NCI-H2081 (cell line): ENCODE data around the gene ZCCHC18.
"Not testable (repeated sequence)": the region's sequence is repeated elsewhere in the genome, so short reads cannot be mapped to it uniquely, and the experiment has no call there.

ENCODE experiments used
- DNase-seq, 2 experiments: peaks; one replicate each; lab custom pipeline; 2025; lab: John Stamatoyannopoulos, UW

The ZCCHC18 gene

GRCh38 chrX:104112326-104112951 is at the start of gene ZCCHC18:
ZCCHC18 (plus strand) TSS chrX:104112523; CDS start chrX:104114112, 1,589 bp downstream.
- peak; percentile 82 to 88 for DNase-seq

- not testable (repeated sequence) for DNase-seq
These were observed 49.7 kb upstream of the ZCCHC18 start for GRCh38 chrX:104062636-104063035.

- not testable (repeated sequence) for DNase-seq
These were observed 36.4 kb upstream of the ZCCHC18 start, which contains the start of gene TMSB15C for GRCh38 chrX:104075778-104076445. TMSB15C (minus strand) TSS chrX:104076236.

- not testable (repeated sequence) for DNase-seq
These were observed 34.5 kb upstream of the ZCCHC18 start for GRCh38 chrX:104077854-104078253.

- DNase-seq: no peak
These were observed 28.3 kb upstream of the ZCCHC18 start for GRCh38 chrX:104084063-104084462.

GRCh38 chrX:104084534-104085277 is 27.6 kb upstream of the ZCCHC18 start:
- DNase-seq: no peak

- DNase-seq: no peak
These were observed 26.8 kb upstream of the ZCCHC18 start for GRCh38 chrX:104085477-104085876.

- no peak for DNase-seq
These were observed 26.4 kb upstream of the ZCCHC18 start for GRCh38 chrX:104085919-104086318.

- peak; percentile 69 to 86 for DNase-seq
These were observed 14.0 kb upstream of the ZCCHC18 start for GRCh38 chrX:104098151-104098808.

- no peak for DNase-seq
These were observed 13.4 kb upstream of the ZCCHC18 start for GRCh38 chrX:104098919-104099318.

GRCh38 chrX:104104676-104105075 is 7.6 kb upstream of the ZCCHC18 start:
- DNase-seq: no peak

- no peak for DNase-seq
These were observed 6.7 kb upstream of the ZCCHC18 start for GRCh38 chrX:104105330-104106262.

- DNase-seq: no peak
These were observed 3.4 kb upstream of the ZCCHC18 start for GRCh38 chrX:104108955-104109354.

- not testable (repeated sequence) for DNase-seq
These were observed 1.7 kb upstream of the ZCCHC18 start for GRCh38 chrX:104110491-104111240.

GRCh38 chrX:104113222-104113965 is 1.1 kb downstream of the ZCCHC18 start:
- DNase-seq: peak; percentile 75 to 80

GRCh38 chrX:104117759-104118158 is 5.4 kb downstream of the ZCCHC18 start:
- no peak for DNase-seq

- peak in 1 of 2 experiments; percentile 23 for DNase-seq
These were observed 6.4 kb downstream of the ZCCHC18 start for GRCh38 chrX:104118765-104119164.

- DNase-seq: no peak
These were observed 10.5 kb downstream of the ZCCHC18 start for GRCh38 chrX:104122829-104123228.

GRCh38 chrX:104126856-104127255 is 14.5 kb downstream of the ZCCHC18 start:
- DNase-seq: no peak

GRCh38 chrX:104130808-104131207 is 18.5 kb downstream of the ZCCHC18 start:
- DNase-seq: no peak
